Superior temporal gyrus (tissue), 1 donor: ENCODE measurements around the gene CUX1.

Experiments used
- DNase-seq: peaks from one replicate; pipeline ENCODE4 v3.0.0-alpha.2; 2016; ENCODE audit errors: extremely low spot score

CUX1 gene

GRCh38 chr7:102073931-102074880, 256.8 kb downstream of the CUX1 start:
- DNase-seq: no peak

- DNase-seq: no peak
Observed at GRCh38 chr7:102075126-102075525, 257.7 kb downstream of the CUX1 start.

- no peak for DNase-seq
Observed at GRCh38 chr7:102075553-102076135, 258.2 kb downstream of the CUX1 start.

DNA sequence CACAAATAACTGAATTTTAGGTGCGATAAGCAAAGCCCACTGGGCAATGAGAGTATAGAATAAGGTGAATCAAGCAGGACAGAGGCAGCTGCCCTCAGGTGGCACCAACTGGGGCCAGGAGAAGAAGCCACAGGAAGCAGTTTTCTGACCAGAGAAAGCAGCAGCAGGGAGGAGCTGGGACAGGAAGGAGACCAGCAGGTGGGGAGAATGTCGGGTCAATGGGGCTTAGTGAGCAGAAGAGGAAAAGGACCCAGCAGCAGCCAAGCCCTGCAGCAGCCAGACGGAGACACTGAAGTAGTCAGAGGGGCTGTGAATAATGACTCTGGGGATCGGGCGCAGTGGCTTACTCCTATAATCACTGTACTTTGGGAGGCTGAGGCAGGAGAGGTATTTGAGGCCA, 259.7 kb downstream of the CUX1 start:
- no peak for DNase-seq

DNA sequence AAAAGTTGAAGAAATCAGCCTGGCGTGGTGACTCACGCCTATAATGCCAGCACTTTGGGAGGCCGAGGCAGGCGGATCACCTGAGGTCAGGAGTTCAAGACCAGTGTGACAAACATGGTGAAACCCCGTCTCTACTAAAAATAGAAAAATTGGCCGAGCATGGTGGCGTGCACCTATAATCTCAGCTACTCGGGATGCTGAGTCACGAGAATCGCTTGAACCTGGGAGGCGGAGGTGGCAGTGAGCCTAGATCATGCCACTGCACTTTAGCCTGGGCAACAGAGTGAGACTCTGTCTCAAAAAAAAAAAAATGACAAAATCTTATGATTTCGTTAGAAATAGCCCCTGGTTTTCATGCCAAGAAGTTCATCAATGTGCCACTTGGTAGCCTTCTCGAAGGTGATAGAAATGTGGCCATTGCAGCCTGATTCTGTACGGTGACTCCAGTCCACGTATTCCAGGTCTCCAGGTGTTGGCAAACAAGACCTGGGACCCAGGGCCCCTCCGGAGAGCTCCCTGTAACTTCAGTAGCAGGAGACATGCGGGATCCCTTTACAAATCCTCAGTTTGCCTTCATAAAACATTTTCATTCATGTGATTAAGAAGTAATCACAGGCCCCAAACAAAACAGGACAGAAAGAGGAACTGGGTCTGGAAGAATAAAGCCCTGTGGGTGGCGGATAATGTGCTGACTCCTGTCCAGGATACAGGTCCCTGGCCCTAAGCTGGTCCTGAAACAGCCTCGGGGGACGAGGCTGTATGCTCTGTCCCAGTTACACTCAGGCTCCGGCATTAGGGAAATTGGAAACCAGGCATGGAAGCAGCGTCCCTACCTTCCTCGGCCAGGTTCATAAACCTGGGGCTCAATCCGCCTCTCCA, 262.0 kb downstream of the CUX1 start:
- no peak for DNase-seq

DNA sequence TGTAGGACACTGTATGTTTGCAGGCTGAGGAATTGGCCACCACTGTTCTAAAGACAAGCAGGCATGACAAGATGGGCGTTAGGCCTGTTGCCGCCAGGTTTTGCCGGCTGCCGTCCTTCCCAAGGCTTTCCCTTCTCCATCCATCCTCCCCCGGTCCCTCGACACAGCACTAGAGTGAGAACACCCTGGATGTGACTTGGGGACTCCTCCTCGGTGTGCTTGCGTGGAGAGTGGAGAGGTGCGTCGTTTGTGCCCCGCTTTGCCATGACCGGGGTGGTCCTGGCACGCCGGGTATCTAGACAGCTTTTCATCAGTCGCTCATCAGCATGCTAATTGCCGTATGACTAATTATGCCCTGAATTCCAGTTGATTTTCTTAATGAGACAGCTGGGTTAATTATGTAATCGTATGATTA, 262.6 kb downstream of the CUX1 start:
- peak; percentile 44 for DNase-seq

- peak; percentile 65 for DNase-seq
Observed at GRCh38 chr7:102080434-102081243, 263.2 kb downstream of the CUX1 start.

DNA sequence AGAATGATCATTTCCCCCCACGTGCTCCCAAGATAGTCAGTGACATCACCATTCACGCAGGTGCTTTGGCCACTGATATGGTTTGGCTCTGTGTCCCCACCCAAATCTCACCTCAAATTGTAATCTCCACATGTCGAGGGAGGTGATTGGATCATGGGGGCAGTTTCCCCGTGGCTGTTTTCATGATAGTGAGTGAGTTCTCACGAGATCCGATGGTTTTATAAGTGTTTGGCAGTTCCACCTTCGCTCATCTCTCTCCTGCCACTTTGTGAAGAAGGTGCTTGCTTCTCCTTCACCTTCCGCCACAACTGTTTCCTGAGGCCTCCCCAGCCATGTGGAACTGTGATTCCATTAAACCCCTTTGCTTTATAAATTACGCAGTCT, 263.8 kb downstream of the CUX1 start:
- no peak for DNase-seq

GRCh38 chr7:102082693-102083368, 265.4 kb downstream of the CUX1 start:
- DNase-seq: no peak

DNA sequence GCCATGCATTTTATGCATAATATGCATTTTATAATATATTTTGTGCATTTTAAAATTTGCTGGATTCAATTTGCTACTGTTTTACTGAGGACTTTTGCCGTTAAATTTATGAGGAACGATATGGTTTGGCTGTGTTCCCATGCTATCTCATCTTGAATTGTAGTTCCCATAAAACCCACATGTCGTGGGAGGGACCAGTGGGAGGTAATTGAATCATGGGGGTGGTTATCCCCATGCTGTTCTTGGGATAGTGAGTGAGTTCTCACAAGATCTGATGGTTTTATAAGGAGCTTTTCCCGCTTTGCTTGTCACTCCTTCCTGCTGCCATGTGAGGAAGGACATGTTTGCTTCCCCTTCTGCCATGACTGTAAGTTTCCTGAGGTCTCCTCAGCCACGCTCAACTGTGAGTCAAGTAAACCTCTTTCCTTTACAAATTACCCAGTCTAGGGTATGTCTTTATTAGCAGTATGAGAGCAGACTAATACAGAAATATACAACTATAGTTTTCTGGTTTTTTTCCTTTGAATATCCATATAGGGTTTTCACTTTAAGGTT, 267.9 kb downstream of the CUX1 start:
- DNase-seq: no peak

DNA sequence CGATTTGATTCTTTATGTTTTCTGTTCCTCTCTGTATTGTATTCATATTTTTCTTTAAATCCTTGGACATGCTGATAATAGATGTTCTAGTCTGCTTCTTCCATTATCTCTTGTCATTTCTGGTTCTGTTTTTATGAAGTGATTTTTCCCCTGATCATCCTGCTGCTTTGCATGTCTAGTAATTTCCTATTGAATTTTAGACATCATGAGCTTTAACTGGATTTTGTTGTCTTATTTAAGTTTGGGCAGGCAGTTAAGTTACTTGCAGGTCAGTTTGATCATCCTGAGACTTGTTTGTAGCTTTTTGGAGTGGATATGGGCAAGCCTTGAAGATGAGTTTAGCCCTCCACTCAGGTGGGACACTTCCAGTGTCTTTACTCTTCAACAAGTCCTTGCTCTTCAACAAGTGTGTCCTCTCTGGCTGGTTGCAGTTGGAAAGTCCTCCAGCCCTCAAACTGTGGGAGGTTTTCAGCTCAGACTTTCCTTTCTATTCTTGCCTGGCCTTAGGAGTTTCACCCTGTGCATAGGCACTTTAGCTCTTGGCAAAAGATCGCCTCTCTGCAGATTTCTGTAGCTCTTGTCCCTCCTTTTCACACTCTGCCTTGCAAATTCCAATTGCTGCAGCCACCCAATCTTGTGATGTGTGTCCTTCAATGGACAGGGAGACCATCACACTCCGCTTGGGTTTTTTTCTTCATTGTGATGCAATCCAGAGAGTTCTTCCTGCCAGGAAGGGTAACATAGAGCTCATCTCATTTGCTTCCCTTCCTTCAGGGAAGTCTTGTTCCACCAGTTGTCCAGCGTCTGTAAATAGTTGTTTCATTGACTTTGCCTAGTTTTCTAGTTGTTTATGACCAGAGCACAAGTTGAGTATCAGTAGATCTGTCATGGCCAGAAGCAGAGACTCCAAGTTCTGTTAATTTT, 272.0 kb downstream of the CUX1 start:
- no peak for DNase-seq

GRCh38 chr7:102093599-102094315, 276.3 kb downstream of the CUX1 start:
- no peak for DNase-seq

DNA sequence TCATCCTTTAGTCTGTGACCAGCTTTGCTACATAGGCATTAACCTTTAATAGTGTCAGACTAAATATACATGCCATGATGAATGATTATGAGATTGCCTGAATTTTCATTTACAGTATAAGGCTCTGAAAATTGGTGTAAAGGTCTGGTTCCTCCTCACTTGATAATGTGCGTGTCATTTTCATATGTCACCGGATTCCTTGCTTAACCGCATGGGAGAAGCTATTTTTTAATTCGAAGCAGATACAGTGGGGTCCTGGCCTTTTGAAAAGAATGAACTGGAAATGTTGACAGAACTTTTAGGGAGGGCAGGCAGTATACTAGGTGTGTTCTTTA, 276.9 kb downstream of the CUX1 start:
- no peak for DNase-seq

DNA sequence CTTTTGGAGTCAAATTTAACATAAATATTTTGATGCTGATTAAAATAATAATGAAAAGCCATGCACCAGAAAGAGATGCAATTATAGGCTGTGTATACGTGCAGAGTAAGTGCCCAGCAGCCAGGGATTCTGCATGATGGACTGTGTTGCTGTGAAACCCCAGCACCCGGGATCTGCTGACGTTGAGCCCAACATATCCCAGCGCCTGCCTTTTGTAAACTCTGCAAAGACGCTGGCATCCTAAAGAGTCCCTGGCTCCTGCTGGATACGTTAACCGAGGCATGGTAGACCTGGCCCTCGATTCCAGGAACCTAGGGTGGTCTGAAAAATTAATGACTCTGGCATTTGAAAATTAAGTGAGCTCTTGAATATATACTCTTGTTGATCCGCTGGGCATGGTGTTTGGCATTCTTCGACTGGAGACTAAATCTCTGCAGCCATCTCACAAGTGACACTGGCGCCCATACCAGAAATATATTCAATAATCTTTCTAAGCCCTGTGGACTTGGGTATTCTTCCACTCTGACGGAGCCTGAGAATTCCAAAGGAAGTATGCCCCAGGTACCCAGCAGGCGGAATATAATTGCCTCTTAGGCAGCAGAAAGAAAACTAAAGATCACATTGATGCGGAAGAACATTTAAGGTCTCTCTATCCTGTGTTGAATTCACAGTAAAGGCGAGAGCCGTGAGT, 278.0 kb downstream of the CUX1 start:
- no peak for DNase-seq

DNA sequence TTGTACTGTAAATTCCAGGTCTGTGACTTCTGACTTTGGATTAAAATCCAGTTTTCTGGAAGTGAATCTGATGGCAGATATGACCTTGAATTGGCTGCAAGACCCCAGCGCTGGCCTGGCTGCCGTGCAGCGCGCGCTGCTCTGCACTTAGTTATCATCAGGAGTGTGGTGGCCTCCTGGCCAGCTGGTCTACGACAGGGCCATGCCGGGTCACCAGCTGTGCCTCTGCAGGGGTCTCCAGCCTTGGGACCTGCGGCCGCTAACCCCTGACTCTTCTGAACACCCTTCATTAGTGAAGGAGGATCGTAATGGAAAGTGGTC, 278.5 kb downstream of the CUX1 start:
- DNase-seq: no peak

DNA sequence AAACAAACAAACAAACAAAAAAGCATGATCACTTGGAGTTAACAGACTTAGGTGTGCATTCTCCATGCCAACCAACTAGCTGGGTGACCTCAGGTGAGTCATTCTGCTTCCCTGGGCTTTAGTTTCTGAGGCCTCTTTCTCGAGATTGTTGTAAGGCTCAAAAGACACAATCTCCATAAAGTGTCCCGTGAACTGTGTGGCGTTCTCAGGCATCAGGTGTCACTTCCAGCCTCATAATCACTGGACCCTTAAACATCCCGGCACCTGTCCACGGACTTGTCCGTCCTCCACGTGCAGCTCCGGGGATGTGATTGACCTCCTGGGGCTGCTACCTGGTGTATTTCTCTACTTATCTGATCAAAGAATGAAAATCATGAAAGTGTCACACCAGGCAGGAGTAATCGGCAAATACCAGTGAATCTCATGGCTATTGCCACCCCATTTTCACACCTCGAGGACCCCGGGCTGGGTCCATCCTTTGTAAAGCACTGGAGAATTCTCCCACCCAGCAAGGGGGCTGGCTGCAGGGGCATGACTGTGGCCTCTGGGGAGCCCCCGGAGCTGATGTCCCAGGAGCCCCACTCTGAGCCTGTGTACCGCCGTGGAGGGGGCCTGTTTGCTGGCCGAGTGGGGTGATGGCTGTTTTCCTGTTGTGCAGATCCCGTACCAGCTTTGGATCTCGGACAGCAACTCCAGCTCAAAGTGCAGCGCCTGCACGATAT, 279.4 kb downstream of the CUX1 start:
- no peak for DNase-seq

- no peak for DNase-seq
Observed at GRCh38 chr7:102097601-102098161, 280.3 kb downstream of the CUX1 start.
